Heart right ventricle (tissue), 16 donors: ENCODE measurements around the gene GM2A. TPM values are rescaled to one million over a fixed set of nuclear protein-coding genes. Genes with fewer than 3 reads are reported as not detected.

Experiments used
- ATAC-seq, 8 donors: fragments of 200-7000 bp; cut with Tn5 transposase; one replicate each; pipeline ENCODE4 v1.9.1; 2020; ENCODE audit warnings: mild to moderate bottlenecking in 8 of 8, moderate library complexity in 8 of 8, moderate number of reproducible peaks in 1 of 8
- DNase-seq, 2 donors: peaks; one replicate each; pipeline ENCODE4 v3.0.0-alpha.2; 2020
- H3K27ac ChIP-seq, 10 donors: fragments of 200-600 bp; sonication (generic) in 2 of 10; one replicate each; pipeline versions ENCODE4 v1.5.0 to v1.8.0; 2020 to 2022; ENCODE audit warnings: mild to moderate bottlenecking in 3 of 10
- H3K27me3 ChIP-seq, 7 donors: fragments of 200-600 bp; one replicate each; pipeline ENCODE4 v1.8.0; 2021 to 2022; ENCODE audit warnings: mild to moderate bottlenecking in 2 of 7
- H3K36me3 ChIP-seq, 9 donors: fragments of 200-600 bp; sonication (generic) in 1 of 9; one replicate each; pipeline versions ENCODE4 v1.5.0 to v1.8.0; 2020 to 2022; ENCODE audit warnings: mild to moderate bottlenecking in 2 of 9
- H3K4me1 ChIP-seq, 9 donors: fragments of 200-600 bp; sonication (generic) in 1 of 9; one replicate each; pipeline versions ENCODE4 v1.5.0 to v1.8.0; 2020 to 2022; ENCODE audit warnings: mild to moderate bottlenecking in 4 of 9
- H3K4me3 ChIP-seq, 10 donors: fragments of 200-600 bp; sonication (generic) in 2 of 10; one replicate each; pipeline versions ENCODE4 v1.5.0 to v1.8.0; 2020 to 2022; ENCODE audit warnings: mild to moderate bottlenecking in 7 of 10, moderate library complexity in 2 of 10
- H3K9me3 ChIP-seq, 11 donors: fragments of 200-600 bp in 10 of 11; sonication (generic) in 2 of 11; one replicate each; pipeline versions ENCODE4 v1.5.0 to v1.8.0; 2013 to 2022; ENCODE audit warnings: mild to moderate bottlenecking in 2 of 11, control low read depth in 1 of 11, moderate library complexity in 1 of 11
- CTCF ChIP-seq, 9 donors: fragments of 200-600 bp; sonication (generic) in 2 of 9; IDR thresholded peaks; one replicate each; pipeline versions ENCODE4 v1.5.0 to v1.8.0; 2021 to 2022; ENCODE audit warnings: antibody characterized with exemption in 9 of 9, mild to moderate bottlenecking in 5 of 9, moderate library complexity in 1 of 9
- WGBS, 2 donors: extraction: QIAGEN DNeasy Blood & Tissue Kit; methylation state at CpG; one replicate each; pipeline ENCODE4 v1.1.7; 2013; ENCODE audit warnings: inconsistent platforms in 1 of 2; 5-methylcytosine and 5-hydroxymethylcytosine counted together
- intact Hi-C, 10 donors: fragments of 100-400 bp; cut with DNase I; formaldehyde crosslinking; loops; one replicate each; pipeline versions ENCODE4 v1.11.1 to v1.14.2; 2022
- polyA plus RNA-seq, 2 donors: library from polyadenylated mRNA; stranded (reverse); fragments of 200-250 nt; gene quantifications; one replicate each; pipeline ENCODE4 v1.2.3, GENCODE V29; 2013
- total RNA-seq, 10 donors: library from RNA; stranded (reverse); fragmentation: NEBNext Ultra II Directional in 3 of 10; extraction: Animal tissue kit (Norgen Biotek cat#: 25700) in 3 of 10; gene quantifications; one replicate each; pipeline versions ENCODE4 v1.2.1 to v1.2.4, GENCODE V29; 2021 to 2023
- donor health status: Arrhythmogenic right ventricular cardiomyopathy.
- donor health status: ischemic (EF 13 %, LVEDD 7.1; RV severe dilation, severe dysfunction).
- donor health status: healthy with polysubstance abuse.
- donor health status: DM: no; HTN: yes; CAD: no.
- donor health status: DM: no; HTN: no; CAD: no.
- donor health status: ischemic (EF 25% LVEDD 6.9; RV normal size, moderate dysfunction).
- donor health status: ischemic (EF 25% LVEDD 5.7; RV mildly dilated, moderate dysfunction).
- donor health status: healthy.
- donor health status: DM: yes; HTN: yes; CAD: no.
- donor health status: Ischemic cardiomyopathy.
- donor health status: ischemic (EF 35%, LVEDD 5.7; RV mildly dilated, moderate dysfunction).
- donor health status: nonischemic (EF 11% LVEDD 7.7; RV severe dilation, severe dysfunction).
- donor health status: DM: yes; HTN: yes; CAD: no.
- donor health status: PGD.
- donor health status: ischemic (EF 29% LVEDD 5.4; RV normal size, mild dysfunction).
- donor health status: nonischemic (EF 23%, LVEDD 6.1; RV moderate dilation, normal function).

GM2A gene
- total and polyA plus RNA-seq, 12 donors = 18.1 to 47.1 (median 35.9) TPM

GRCh38 chr5:151221574-151221973, 31.4 kb upstream of the GM2A start:
- Histone ChIP-seq H3K27me3 (no peaks in the 10 kb centered on the region), H3K36me3 (peaks cover 0 to 8% (median 0%) of the 10 kb centered on the region in 9 donors), H3K4me1 (peaks cover 13 to 79% (median 67%) of the 10 kb centered on the region in 9 donors), H3K27ac (peak overlapping the region in 9 of 10 donors; percentile 87 to 97 (median 94)), H3K9me3 (no peaks in the 10 kb centered on the region), H3K4me3 (peak overlapping the region in 5 of 10 donors; percentile 69 to 92 (median 87))
- WGBS, 2 donors = 74 to 80% methylated on average over 3 of the region's 3 CpGs
- no peak for DNase-seq
- TF ChIP-seq CTCF (IDR thresholded peaks at IDR 0.05) = no peak
- intact Hi-C loops = no loop called here
- peak in 2 of 8 donors; percentile 20 to 42 for ATAC-seq

- peaks cover 13 to 75% (median 62%) of the 10 kb centered on the region in 9 donors for H3K4me1 ChIP-seq
- peak in 1 of 8 donors; percentile 10 for ATAC-seq
Observed at GRCh38 chr5:151222054-151222789, 30.8 kb upstream of the GM2A start.

GRCh38 chr5:151222790-151223446, 30.1 kb upstream of the GM2A start:
- Histone ChIP-seq H3K27me3 (no peaks in the 10 kb centered on the region), H3K27ac (peak overlapping the region; percentile 79 to 97 (median 94)), H3K9me3 (no peaks in the 10 kb centered on the region), H3K36me3 (no peaks in the 10 kb centered on the region), H3K4me1 (peaks cover 13 to 68% (median 55%) of the 10 kb centered on the region in 9 donors), H3K4me3 (peak overlapping the region; percentile 69 to 98 (median 90))
- ATAC-seq (peak; percentile 65 to 86 (median 79)), DNase-seq (peak; percentile 50 to 64)
- intact Hi-C loops = loop anchor here in 1 of 10 donors (2.0 kb wide), 1 partner anchor 16 kb away; no protein-coding TSS in a partner anchor
- no peak for TF ChIP-seq CTCF (IDR thresholded peaks at IDR 0.05)
- WGBS, 2 donors = 14 to 15% methylated on average over 4 of the region's 4 CpGs

More at GRCh38 chr5:151222054-151222789, 30.8 kb upstream of the GM2A start:
- Histone ChIP-seq H3K36me3 (peaks cover 0 to 2% (median 0%) of the 10 kb centered on the region in 9 donors), H3K4me3 (peak overlapping the region in 9 of 10 donors; percentile 69 to 98 (median 92)), H3K9me3 (no peaks in the 10 kb centered on the region), H3K27me3 (no peaks in the 10 kb centered on the region), H3K27ac (peak overlapping the region; percentile 79 to 97 (median 94))
- 65 to 76% methylated on average over 6 of the region's 6 CpGs for WGBS, 2 donors
- no peak for DNase-seq
- intact Hi-C loops = loop anchor here in 1 of 10 donors (2.0 kb wide), 1 partner anchor 17 kb away; no protein-coding TSS in a partner anchor
- TF ChIP-seq CTCF (IDR thresholded peaks at IDR 0.05) = no peak
